Endothelial cell of umbilical vein (primary cell): ENCODE data around the gene SPECC1L. TPM values are rescaled to one million over a fixed set of nuclear protein-coding genes. Genes with fewer than 3 reads are reported as not detected.

ENCODE experiments used
- BruUV-seq: library from RNA; stranded (reverse); fragments of 400-500 nt; replicated peaks from 2 replicates; lab custom pipeline; 2021; lab: Mats Ljungman, UMichigan
- CTCF ChIA-PET: fragments of 300-600, 350-600 bp; sonication (Branson Sonifier 250); formaldehyde crosslinking; loops from one replicate; lab custom pipeline; 2021; ENCODE audit warnings: antibody characterized with exemption, inconsistent platforms; lab: Charles Lee
- POLR2A ChIA-PET: fragments of 300-600, 350-600 bp; sonication (Branson Sonifier 250); formaldehyde crosslinking; loops from one replicate; lab custom pipeline; 2021; ENCODE audit warnings: antibody characterized with exemption, inconsistent platforms; lab: Charles Lee
- DNase-seq: peaks from one replicate; pipeline ENCODE4 v3.0.0-alpha.2; 2011; ENCODE audit warnings: low read depth, low spot score
- FAIRE-seq: peaks from 2 replicates; lab custom pipeline; 2011; peaks lifted over from hg19 to GRCh38; lab: Jason Lieb, UNC
- H2AFZ ChIP-seq: 2 replicates; pipeline ENCODE4 v1.6.0; 2012; ENCODE audit warnings: low read depth, low read length, control low read depth, inconsistent platforms
- H3K27ac ChIP-seq: 2 replicates; pipeline ENCODE4 v1.5.1; 2011; ENCODE audit warnings: low read depth, mild to moderate bottlenecking, control low read depth, low read length, moderate library complexity; ENCODE audit not compliant: insufficient read depth
- H3K27me3 ChIP-seq, 2 experiments: 2 replicates each; pipeline versions ENCODE4 v1.6.0 to v1.6.1; 2011; ENCODE audit warnings: low read length in 2 of 2, mixed read lengths in 1 of 2; ENCODE audit not compliant: control insufficient read depth in 2 of 2, insufficient read depth in 2 of 2
- H3K36me3 ChIP-seq, 2 experiments: 2 replicates in 1 of 2; 3 replicates in 1 of 2; pipeline ENCODE4 v1.5.1; 2011; ENCODE audit warnings: low read length in 2 of 2, mild to moderate bottlenecking in 1 of 2, moderate library complexity in 1 of 2; ENCODE audit not compliant: control insufficient read depth in 2 of 2, insufficient read depth in 2 of 2; ENCODE audit errors: extremely low read depth in 1 of 2
- H3K4me1 ChIP-seq: 3 replicates; pipeline ENCODE4 v1.5.1; 2011; ENCODE audit warnings: mild to moderate bottlenecking, low read length; ENCODE audit not compliant: control insufficient read depth, insufficient read depth; ENCODE audit errors: extremely low read depth
- H3K4me2 ChIP-seq: 2 replicates; pipeline ENCODE4 v1.6.1; 2011; ENCODE audit warnings: low read length, control low read depth, mixed read lengths; ENCODE audit not compliant: insufficient read depth
- H3K4me3 ChIP-seq, 3 experiments: fragments of 200-600 bp in 1 of 3; sonication (generic), shearing (Covaris generic) in 1 of 3; replicated peaks in 1 of 3; 2 replicates each; pipeline ENCODE4 v1.5.1; 2011 to 2016; ENCODE audit warnings: control low read depth in 3 of 3, low read length in 3 of 3, mild to moderate bottlenecking in 2 of 3, inconsistent platforms in 1 of 3, low read depth in 1 of 3, moderate library complexity in 1 of 3; ENCODE audit not compliant: insufficient read depth in 1 of 3
- H3K79me2 ChIP-seq: 2 replicates; pipeline ENCODE4 v1.6.0; 2012; ENCODE audit warnings: low read length, inconsistent platforms; ENCODE audit not compliant: control insufficient read depth, insufficient read depth
- H3K9ac ChIP-seq: replicated peaks from 2 replicates; pipeline ENCODE3; 2011; ENCODE audit warnings: low read length, control low read depth; ENCODE audit not compliant: insufficient read depth; ENCODE audit errors: extremely low read depth
- H3K9me1 ChIP-seq: replicated peaks from 3 replicates; pipeline ENCODE4 v1.6.0; 2011; ENCODE audit warnings: mild to moderate bottlenecking, low read length; ENCODE audit not compliant: control insufficient read depth, insufficient read depth; ENCODE audit errors: extremely low read depth
- H3K9me3 ChIP-seq: replicated peaks from 2 replicates; pipeline ENCODE4 v1.5.1; 2012; ENCODE audit warnings: low read length, inconsistent platforms; ENCODE audit not compliant: control insufficient read depth, insufficient read depth
- H4K20me1 ChIP-seq: replicated peaks from 2 replicates; pipeline ENCODE3; 2011; ENCODE audit warnings: mild to moderate bottlenecking, low read length; ENCODE audit not compliant: control insufficient read depth, insufficient read depth; ENCODE audit errors: extremely low read depth
- CTCF ChIP-seq, 2 donors: IDR thresholded peaks; 1 replicate in 1 of 2; 2 replicates in 1 of 2; pipeline ENCODE4 v1.5.1; 2011; ENCODE audit warnings: low read length in 2 of 2, mild to moderate bottlenecking in 2 of 2, moderate library complexity in 2 of 2, control low read depth in 1 of 2, inconsistent platforms in 1 of 2, low read depth in 1 of 2; ENCODE audit not compliant: insufficient read depth in 1 of 2; ENCODE audit errors: extremely low read depth in 1 of 2
- EZH2 ChIP-seq: IDR thresholded peaks from 2 replicates; pipeline ENCODE4 v1.6.1; 2012; ENCODE audit warnings: borderline replicate concordance, low read depth, mild to moderate bottlenecking, moderate library complexity, low read length, inconsistent platforms; ENCODE audit not compliant: severe bottlenecking
- FOS ChIP-seq: IDR thresholded peaks from 2 replicates; pipeline ENCODE4 v1.6.1; 2011; ENCODE audit warnings: mild to moderate bottlenecking, low read length, moderate library complexity, borderline replicate concordance; ENCODE audit not compliant: insufficient read depth
- GATA2 ChIP-seq: IDR thresholded peaks from 2 replicates; pipeline ENCODE4 v1.7.0; 2011; ENCODE audit warnings: low read depth, mild to moderate bottlenecking, moderate library complexity, mixed read lengths, low read length; ENCODE audit not compliant: insufficient read length, insufficient read depth
- JUN ChIP-seq: IDR thresholded peaks from 2 replicates; pipeline ENCODE4 v1.6.1; 2011; ENCODE audit warnings: borderline replicate concordance, low read depth; ENCODE audit not compliant: insufficient read length, insufficient read depth
- MAX ChIP-seq: IDR thresholded peaks from 2 replicates; pipeline ENCODE4 v1.6.1; 2011; ENCODE audit not compliant: insufficient read depth, insufficient read length
- MYC ChIP-seq: IDR thresholded peaks from one replicate; pipeline ENCODE4 v1.6.1; 2011; ENCODE audit warnings: mild to moderate bottlenecking, low read depth, low read length
- POLR2A ChIP-seq: IDR thresholded peaks from 2 replicates; pipeline ENCODE4 v1.6.1; 2012; ENCODE audit warnings: low read depth, mild to moderate bottlenecking, control low read depth, low read length
- POLR2AphosphoS5 ChIP-seq: IDR thresholded peaks from 2 replicates; pipeline ENCODE4 v1.6.1; 2012; ENCODE audit warnings: low read depth, mild to moderate bottlenecking, control low read depth, low read length, moderate library complexity; ENCODE audit not compliant: insufficient read depth
- dilution Hi-C: fragments of 300-500 bp; cut with MboI; formaldehyde crosslinking; loops from one replicate; pipeline ENCODE4 v1.15.0; 2019; ENCODE audit warnings: low sequenced_read_pairs; ENCODE audit not compliant: extremely low pct_ligation_motif_present
- intact Hi-C: fragments of 100-400 bp; cut with micrococcal nuclease; formaldehyde crosslinking; loops from one replicate; pipeline ENCODE4 v1.10.0; 2022
- polyA plus RNA-seq, 4 experiments: library from polyadenylated mRNA; depleted of rRNA in 3 of 4; stranded (reverse) in 3 of 4; unstranded in 1 of 4; fragments of >200 nt; gene quantifications; 2 replicates each; pipeline versions ENCODE4 v1.2.1 to v1.2.3, GENCODE V29; 2011 to 2012; ENCODE audit warnings: missing spikeins in 1 of 4
- total RNA-seq: library from RNA; stranded (reverse); gene quantifications from 2 replicates; pipeline ENCODE4 v1.2.3, GENCODE V29; 2021

SPECC1L gene
- total and polyA plus RNA-seq, 2 donors (not counting 3 experiments of a cell fraction or from before 2014, with no cell fraction given) = 22.8 to 79.3 TPM

GRCh38 chr22:24414984-24415945 is 144.6 kb downstream of the SPECC1L start:
- Histone ChIP-seq H3K4me3 (no peak overlapping the region), H3K4me2 (no peak overlapping the region), H3K36me3 (peaks cover 0 to 20% of the 10 kb centered on the region in 2 experiments), H3K9me3 (no peaks in the 10 kb centered on the region), H3K27ac (no peak overlapping the region), H3K27me3 (no peaks in the 10 kb centered on the region), H2AFZ (no peak overlapping the region), H3K79me2 (no peaks in the 10 kb centered on the region), H3K4me1 (peaks cover 20% of the 10 kb centered on the region), H3K9me1 (no peaks in the 10 kb centered on the region), H4K20me1 (no peaks in the 10 kb centered on the region), H3K9ac (no peak overlapping the region)
- POLR2A ChIA-PET = no interaction called here
- FAIRE-seq (peak; percentile 77), DNase-seq (no peak)
- intact Hi-C loops (no loop called here), dilution Hi-C loops (no loop called here)
- no peak for TF ChIP-seq POLR2A
- TF ChIP-seq FOS = no peak
- TF ChIP-seq JUN = no peak
- no peak for TF ChIP-seq MYC
- TF ChIP-seq POLR2AphosphoS5 = no peak
- TF ChIP-seq MAX = no peak
- no peak for TF ChIP-seq GATA2
- no peak for TF ChIP-seq EZH2
- TF ChIP-seq CTCF (IDR thresholded peaks at IDR 0.05; ENCODE audit: extremely low read depth in 1 of 2, insufficient read depth in 1 of 2, low read depth in 1 of 2, low read length in 2 of 2) = no peak
- CTCF ChIA-PET = interaction anchor here (1.1 to 2.0 kb wide), 3 partner anchors 8 to 92 kb away, joined by 3 to 5 read pairs (median 3); no protein-coding TSS in a partner anchor
- BruUV-seq = no TSS peak
